Measurements from ENCODE around the gene MSRB3. TPM values are rescaled to one million over a fixed set of nuclear protein-coding genes. Genes with fewer than 3 reads are reported as not detected.

The MSRB3 gene
- total RNA-seq, 1 donor from 2014 or later: 3.7 TPM

DNA sequence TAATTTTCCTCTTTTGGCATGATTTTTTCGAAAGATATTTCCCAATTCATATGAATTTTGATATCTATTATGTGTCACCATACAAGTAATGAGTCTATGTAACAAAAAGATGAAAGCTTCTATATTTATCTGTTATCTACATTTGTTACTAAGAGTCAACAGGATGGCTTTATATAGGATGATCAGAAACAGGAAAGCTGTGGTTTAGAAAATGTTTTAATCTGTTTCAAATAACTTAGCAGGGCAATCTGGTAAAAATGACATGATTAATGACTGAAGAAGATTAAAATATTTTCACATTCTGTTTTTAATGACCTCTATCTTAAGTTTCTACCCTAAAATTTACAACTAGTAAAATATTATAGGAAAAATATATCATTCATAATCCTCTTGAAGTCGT is 105.8 kb downstream of the MSRB3 start:
- FAIRE-seq: no peak
- no peak for DNase-seq (ENCODE audit: low spot score in 2 of 2)

DNA sequence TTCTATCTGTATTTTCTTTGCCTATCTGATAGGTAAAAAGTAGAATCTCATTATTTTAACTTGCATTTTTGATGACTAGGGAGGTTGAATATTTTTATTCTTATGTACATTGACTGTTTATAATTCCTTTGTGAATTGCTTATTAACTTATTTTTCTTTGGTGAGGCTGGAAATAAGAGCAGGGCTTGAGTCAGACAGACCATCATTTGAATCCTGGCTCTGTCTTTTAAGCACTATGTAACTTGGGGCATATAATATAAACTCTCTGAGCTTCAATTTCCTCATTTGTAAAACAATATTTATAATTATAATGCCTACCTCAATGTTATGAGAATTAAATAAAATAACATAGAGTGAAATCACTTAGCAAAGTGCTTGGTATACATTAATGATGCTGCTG is 108.9 kb downstream of the MSRB3 start:
- DNase-seq (ENCODE audit: low spot score in 2 of 2) (no peak), FAIRE-seq (no peak)

- no peak for FAIRE-seq
Observed at GRCh38 chr12:65389436-65389835, 111.0 kb downstream of the MSRB3 start.

DNA sequence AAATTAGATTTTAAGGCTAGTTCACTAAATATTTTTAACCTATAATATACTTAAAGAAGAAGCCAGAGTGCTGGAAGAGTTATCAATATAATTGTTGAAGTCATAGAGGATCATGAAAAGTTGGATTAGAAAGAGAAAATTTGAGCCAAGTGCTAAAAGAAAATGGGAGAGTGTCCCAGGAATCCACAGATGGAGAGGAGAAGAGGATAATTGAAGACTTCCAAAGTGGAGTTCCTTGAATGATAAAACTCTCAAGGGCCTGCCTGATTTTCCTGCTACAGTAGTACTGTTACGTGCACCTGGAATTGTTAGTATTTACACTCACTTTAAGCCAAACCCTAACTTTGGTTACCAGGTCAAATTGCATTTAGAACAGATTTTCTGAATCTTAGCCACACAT is 113.2 kb downstream of the MSRB3 start:
- FAIRE-seq (no peak), DNase-seq (ENCODE audit: low spot score in 2 of 2) (no peak)

More at GRCh38 chr12:65389436-65389835, 111.0 kb downstream of the MSRB3 start:
- DNase-seq (ENCODE audit: low spot score in 2 of 2): no peak

- no peak for FAIRE-seq
- DNase-seq (ENCODE audit: low spot score in 2 of 2): no peak
Observed at GRCh38 chr12:65392491-65392890, 114.0 kb downstream of the MSRB3 start.

GRCh38 chr12:65403188-65403587 is 124.7 kb downstream of the MSRB3 start:
- no peak for DNase-seq (ENCODE audit: low spot score in 2 of 2)
- FAIRE-seq: no peak

DNA sequence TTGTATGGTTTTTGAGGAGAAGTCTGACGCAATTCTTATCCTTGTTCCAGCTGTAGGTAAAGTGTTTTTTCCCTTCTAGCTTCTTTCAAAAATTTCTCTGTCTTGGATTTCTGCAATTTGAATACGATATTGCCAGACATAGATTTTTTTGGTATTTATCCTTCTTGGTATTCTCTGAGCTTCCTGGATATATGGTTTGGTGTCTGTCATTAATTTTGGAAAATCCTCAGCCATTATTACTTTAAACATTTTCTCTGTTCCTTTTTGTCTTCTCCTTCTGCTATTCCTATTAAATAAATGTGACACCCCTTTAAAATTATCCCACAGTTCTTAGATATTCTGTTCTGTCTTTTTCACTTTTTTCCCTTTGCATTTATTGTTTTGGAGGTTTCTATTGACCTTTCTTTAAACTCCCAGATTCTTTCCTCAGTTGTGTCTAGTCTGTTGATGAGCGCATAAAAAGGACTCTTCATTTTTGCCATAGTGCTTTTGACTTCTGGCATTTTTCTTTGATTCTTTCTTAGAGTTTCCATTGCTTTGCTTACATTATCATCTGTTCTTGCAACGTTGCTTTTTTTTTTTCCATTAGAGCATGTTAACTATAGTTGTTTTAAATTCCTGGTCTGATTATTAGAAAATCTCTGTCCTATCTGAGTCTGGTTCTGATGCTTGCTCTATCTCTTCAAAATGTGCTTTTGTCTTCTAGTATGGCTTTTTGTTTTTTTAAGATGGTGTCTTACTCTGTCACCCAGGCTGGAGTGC is 129.1 kb downstream of the MSRB3 start:
- no peak for DNase-seq (ENCODE audit: low spot score in 2 of 2)
- no peak for FAIRE-seq

DNA sequence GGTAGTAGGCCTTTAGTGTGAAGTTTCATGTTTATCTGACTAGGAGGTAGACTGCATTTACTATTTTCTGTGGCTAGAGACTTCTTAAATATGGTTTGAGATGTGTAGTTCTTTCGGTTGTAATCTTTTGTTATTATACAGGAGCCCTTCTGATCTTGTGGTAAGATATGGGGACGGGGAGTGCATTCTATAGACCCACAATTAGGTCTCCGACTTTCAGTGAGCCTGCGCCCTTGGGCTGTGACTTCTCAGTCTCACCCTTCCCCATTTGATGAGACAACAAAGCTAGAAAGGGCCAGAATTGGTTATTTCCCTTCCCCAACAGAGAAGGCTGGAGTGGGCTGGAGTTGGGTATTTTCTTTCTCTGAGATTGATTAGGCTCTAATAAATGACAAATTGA is 130.0 kb downstream of the MSRB3 start:
- no peak for DNase-seq (ENCODE audit: low spot score in 2 of 2)
- FAIRE-seq: no peak

DNA sequence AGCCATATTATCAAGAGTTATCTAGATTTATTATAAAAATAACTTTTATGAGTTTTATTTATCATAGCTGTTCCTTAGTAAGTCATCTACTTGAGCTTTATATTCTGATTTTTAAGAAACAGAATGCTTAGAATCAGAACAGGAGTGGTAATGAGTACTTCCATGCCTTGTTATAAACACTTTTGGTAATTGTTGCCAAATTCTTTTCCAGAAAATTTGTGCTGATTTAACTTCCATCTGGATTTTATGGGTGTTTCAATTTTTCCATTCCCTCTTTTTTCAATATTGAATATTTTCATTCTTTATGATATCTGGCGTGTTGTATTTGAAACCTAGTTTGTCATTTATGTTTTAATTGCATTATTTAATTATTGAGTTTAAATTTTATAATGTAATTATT is 131.2 kb downstream of the MSRB3 start:
- no peak for DNase-seq (ENCODE audit: low spot score in 2 of 2)
- peak; percentile 82 for FAIRE-seq

GRCh38 chr12:65411171-65411570 is 132.7 kb downstream of the MSRB3 start:
- FAIRE-seq (no peak), DNase-seq (ENCODE audit: low spot score in 2 of 2) (no peak)

- FAIRE-seq (no peak), DNase-seq (ENCODE audit: low spot score in 2 of 2) (no peak)
Observed at GRCh38 chr12:65414526-65414925, 136.0 kb downstream of the MSRB3 start.

GRCh38 chr12:65415826-65416225 is 137.3 kb downstream of the MSRB3 start:
- DNase-seq (ENCODE audit: low spot score in 2 of 2) (no peak), FAIRE-seq (no peak)

DNA sequence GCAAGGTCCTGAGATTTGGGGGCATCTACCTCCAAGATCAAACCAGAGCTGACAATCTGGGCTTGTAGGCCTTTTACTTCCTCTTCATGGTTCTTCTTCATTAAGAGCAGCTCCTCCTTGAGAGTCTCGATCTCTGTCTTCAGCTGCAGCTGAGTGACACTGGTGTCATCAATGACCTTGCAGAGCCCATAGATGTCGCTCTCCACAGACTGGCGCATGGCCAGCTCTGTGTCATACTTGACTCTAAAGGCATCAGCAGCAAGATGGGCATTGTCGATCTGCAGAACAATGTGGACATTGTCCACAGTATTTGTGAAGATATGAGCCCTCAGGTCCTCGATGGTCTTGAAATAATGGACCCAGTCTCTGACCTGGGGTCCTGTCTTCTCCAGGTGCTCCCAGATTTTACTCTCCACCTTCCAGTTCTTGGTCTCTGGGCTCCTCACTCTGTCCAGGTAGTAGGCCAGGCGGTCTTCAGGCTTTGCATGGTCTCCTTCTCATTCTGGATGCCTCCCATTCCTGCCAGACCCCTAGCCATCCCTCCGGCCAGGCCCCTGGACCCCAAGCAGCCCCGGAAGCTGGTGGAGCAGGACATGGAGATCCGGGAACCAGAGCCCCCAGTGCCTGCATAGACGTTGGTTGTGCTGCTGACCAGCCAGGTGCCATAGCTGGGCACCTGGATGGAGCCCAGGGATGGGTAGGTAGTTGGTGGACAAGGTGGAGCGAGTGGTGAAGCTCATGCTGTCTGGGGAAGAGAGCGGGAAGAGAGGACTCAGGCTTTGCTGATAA is 141.0 kb downstream of the MSRB3 start:
- DNase-seq (ENCODE audit: low spot score in 2 of 2) (no peak), FAIRE-seq (no peak)

DNA sequence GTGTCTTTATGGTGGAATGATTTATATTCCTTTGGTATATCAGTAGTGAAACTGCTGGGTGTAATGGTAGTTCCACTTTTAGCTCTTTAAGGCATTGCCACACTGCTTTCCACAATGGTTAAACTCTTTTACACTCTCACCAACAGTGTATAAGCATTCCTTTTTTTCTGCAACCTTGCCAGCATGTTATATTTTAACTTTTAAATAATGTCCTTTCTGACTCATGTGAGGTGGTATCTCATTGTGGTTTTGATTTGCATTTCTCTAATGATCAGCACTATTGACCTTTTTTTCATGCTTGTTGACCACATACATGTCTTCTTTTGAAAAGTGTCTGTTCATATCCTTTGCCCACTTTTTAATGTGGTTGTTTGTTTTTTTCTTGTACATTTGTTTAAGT is 142.5 kb downstream of the MSRB3 start:
- no peak for DNase-seq (ENCODE audit: low spot score in 2 of 2)
- FAIRE-seq: no peak

DNA sequence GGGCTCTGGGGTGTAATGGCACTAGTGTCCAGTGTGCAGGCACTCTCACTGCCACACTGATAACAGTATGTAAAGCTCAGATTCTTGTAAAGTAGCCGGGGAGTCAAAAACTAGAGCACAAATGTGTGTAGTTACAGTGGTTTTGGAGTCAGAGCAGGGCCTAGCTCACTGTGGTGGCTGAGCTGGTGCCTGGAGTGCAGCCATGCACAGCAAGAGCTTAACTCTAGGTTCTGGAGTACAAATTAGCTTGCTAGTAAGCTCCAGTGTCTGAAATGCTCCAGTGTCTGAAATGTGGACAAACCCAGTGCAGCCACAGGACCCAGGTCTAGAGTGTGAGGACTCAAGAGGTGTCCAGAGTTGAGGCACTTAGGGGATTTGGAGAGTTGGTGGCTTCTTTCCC is 149.2 kb downstream of the MSRB3 start:
- no peak for FAIRE-seq

DNA sequence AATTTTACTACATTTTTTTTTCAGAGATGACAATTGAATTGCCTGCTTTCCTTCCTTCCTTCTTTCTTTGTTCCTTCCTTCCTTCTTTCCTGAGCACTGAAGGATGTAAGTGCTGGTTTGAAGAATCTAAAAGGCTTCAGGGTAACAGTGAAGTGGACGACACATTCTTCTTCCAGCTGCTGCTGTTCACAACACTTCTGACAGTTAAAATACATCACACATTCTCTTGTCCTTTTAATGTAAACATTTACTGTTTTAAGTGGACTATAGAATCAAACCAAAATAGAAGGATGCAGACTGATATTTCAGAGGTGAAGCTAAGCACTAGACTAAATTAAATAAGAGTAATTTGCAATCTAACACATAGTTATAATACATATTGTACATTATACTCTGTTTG is 151.5 kb downstream of the MSRB3 start:
- DNase-seq (ENCODE audit: low spot score in 2 of 2) (no peak), FAIRE-seq (no peak)

More for the DNA sequence above, 149.2 kb downstream of the MSRB3 start:
- no peak for DNase-seq (ENCODE audit: low spot score in 2 of 2)

GRCh38 chr12:65430571-65431306 is 152.3 kb downstream of the MSRB3 start:
- no peak for DNase-seq (ENCODE audit: low spot score in 2 of 2)
- FAIRE-seq: no peak

DNA sequence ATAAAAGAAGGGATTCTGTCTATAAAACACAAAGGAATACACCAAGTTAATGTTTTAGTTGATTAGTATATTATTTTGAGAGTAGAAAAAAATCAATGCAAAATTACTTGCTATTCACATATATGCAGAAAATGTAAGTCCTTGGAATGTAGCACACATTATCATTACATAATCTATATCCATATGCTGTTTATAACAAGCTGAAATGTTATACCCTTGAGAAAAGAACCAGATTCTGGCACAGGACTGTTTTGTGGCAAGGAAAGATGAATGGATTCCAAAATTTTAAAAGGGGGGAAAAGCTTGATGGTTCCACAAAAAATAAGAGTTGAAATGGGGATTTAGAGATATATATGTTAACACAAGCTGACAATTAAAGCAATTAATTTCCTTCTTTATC is 153.6 kb downstream of the MSRB3 start:
- FAIRE-seq (no peak), DNase-seq (ENCODE audit: low spot score in 2 of 2) (no peak)

DNA sequence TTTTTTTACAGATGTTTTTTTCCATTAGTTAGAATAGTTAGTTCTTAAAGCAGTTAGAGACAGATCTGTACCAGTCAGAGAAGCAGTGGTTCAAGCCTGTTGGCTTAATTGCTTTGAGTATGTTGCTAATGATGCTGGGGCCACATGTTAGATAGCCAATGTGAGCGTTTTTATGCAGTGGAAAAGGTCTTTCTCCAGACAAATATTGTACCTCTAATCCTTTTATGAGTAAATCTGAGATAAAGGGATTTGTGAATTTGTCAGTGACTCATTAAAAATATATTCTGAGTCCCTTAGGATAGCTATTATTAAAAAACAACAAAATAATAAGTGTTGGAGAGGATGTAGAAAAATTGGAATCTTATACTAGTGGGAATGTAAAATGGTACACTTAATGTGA is 154.2 kb downstream of the MSRB3 start:
- no peak for DNase-seq (ENCODE audit: low spot score in 2 of 2)
- FAIRE-seq: no peak

DNA sequence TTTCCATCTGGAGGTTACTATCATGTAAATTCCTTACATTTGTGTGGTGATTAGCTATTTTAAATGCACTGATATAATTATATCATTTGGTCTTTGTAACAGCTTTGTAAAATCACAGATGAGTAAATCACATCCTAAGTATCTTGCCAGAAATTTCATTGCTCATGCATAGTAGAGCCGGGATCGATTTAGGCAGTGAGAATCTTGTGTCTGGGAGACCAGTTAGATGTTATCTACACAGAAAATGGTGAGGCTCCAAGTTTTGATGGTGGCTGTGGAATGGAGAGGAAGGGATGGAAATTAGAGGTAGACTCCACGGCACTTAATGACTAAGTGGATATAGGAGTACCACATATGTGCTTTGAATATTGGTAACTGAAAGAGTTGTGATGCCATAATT is 156.3 kb downstream of the MSRB3 start:
- DNase-seq (ENCODE audit: low spot score in 2 of 2) (no peak), FAIRE-seq (no peak)

DNA sequence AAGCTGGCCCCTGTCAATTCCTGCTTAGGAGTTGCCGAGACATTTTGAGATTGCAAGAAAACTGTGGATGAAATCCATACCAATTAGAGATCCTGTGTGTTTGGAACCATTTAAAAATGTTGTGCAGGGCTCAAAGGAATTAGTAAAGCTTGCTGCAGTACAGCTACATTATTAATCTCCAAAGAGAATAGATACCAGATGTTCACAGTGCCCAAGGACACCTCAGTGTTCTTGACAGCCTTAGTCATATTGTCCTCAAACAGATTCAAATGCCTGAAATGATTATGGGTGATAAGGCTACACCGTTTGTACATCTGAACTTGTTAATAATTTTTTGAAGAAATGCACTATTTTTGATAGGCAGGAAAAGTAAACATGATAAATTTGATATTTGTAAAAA is 164.6 kb downstream of the MSRB3 start:
- no peak for FAIRE-seq
- no peak for DNase-seq (ENCODE audit: low spot score in 2 of 2)
